HCT116 (cell line): ENCODE measurements around the gene ZNF580. TPM values are rescaled to one million over a fixed set of nuclear protein-coding genes. Genes with fewer than 3 reads are reported as not detected.

Experiments used
- ATAC-seq: fragments of 200-7000 bp; cut with Tn5 transposase; 2 replicates; pipeline ENCODE4 v1.9.1; 2020; ENCODE audit warnings: mild to moderate bottlenecking, moderate library complexity
- BruUV-seq: library from RNA; stranded (reverse); fragments of 400-500 nt; replicated peaks from 2 replicates; lab custom pipeline; 2021; lab: Mats Ljungman, UMichigan
- CTCF ChIA-PET: fragments of 300-600 bp; sonication (Branson Sonifier 250); formaldehyde crosslinking; loops from one replicate; lab custom pipeline; 2021; ENCODE audit warnings: antibody characterized with exemption; lab: Charles Lee
- POLR2A ChIA-PET: fragments of 300-600, 350-600 bp; sonication (Branson Sonifier 250); formaldehyde crosslinking; loops from one replicate; lab custom pipeline; 2021; ENCODE audit warnings: antibody characterized with exemption; lab: Charles Lee
- RAD21 ChIA-PET, 2 experiments: fragments of 300-600 bp; sonication (Branson Sonifier 250); formaldehyde crosslinking; loops; one replicate each; lab custom pipeline; 2023; ENCODE audit warnings: low total read pairs in 2 of 2; ENCODE audit not compliant: uncharacterized antibody in 2 of 2, unreplicated experiment in 2 of 2, low non-redundant PET in 1 of 2; lab: Charles Lee
- DNase-seq: peaks from one replicate; pipeline ENCODE4 v3.0.0-alpha.2; 2010; ENCODE audit warnings: low read depth, low spot score
- H2AFZ ChIP-seq: fragments of 200-600 bp; shearing (Covaris generic), sonication (generic); 2 replicates; pipeline ENCODE4 v1.6.1; 2017; ENCODE audit warnings: low read depth, mixed run types, mixed read lengths, antibody characterized with exemption, low read length; ENCODE audit not compliant: poor library complexity, severe bottlenecking
- H3K27ac ChIP-seq: 2 replicates; pipeline ENCODE4 v1.5.1; 2012; ENCODE audit warnings: low read depth, low read length
- H3K27me3 ChIP-seq: fragments of 200-600 bp; sonication (generic); 2 replicates; pipeline ENCODE4 v1.6.1; 2016; ENCODE audit warnings: mixed run types, low read length, mixed read lengths; ENCODE audit not compliant: insufficient read depth
- H3K36me3 ChIP-seq, 2 experiments: fragments of 200-500 bp in 1 of 2; fragments of 200-600 bp in 1 of 2; sonication (Bioruptor generic) in 1 of 2; sonication (generic) in 1 of 2; 2 replicates each; pipeline versions ENCODE4 v1.5.1 to v1.6.1; 2014 to 2016; ENCODE audit warnings: low read length in 2 of 2, inconsistent platforms in 1 of 2, mixed read lengths in 1 of 2, mixed run types in 1 of 2; ENCODE audit not compliant: insufficient read depth in 2 of 2, control insufficient read depth in 1 of 2
- H3K4me1 ChIP-seq, 2 experiments: fragments of 200-600 bp in 1 of 2; sonication (generic) in 1 of 2; 2 replicates each; pipeline versions ENCODE4 v1.5.1 to v1.6.1; 2012 to 2017; ENCODE audit warnings: low read length in 2 of 2, inconsistent platforms in 1 of 2, mild to moderate bottlenecking in 1 of 2, mixed read lengths in 1 of 2, mixed run types in 1 of 2, moderate library complexity in 1 of 2; ENCODE audit not compliant: insufficient read depth in 2 of 2, control insufficient read depth in 1 of 2
- H3K4me2 ChIP-seq: fragments of 200-600 bp; sonication (generic); 2 replicates; pipeline ENCODE4 v1.6.1; 2017; ENCODE audit warnings: mixed run types, low read length, mixed read lengths
- H3K4me3 ChIP-seq, 2 experiments: fragments of 200-600 bp in 1 of 2; sonication (generic) in 1 of 2; replicated peaks in 1 of 2; 2 replicates each; pipeline ENCODE4 v1.5.1; 2011 to 2016; ENCODE audit warnings: low read length in 2 of 2, control low read depth in 1 of 2, low read depth in 1 of 2, mild to moderate bottlenecking in 1 of 2, mixed read lengths in 1 of 2, mixed run types in 1 of 2
- H3K79me2 ChIP-seq: fragments of 200-600 bp; sonication (generic); 2 replicates; pipeline ENCODE4 v1.6.1; 2017; ENCODE audit warnings: mild to moderate bottlenecking, mixed run types, low read length, moderate library complexity, mixed read lengths; ENCODE audit not compliant: insufficient read depth
- H3K9ac ChIP-seq: fragments of 200-600 bp; sonication (generic); 2 replicates; pipeline ENCODE4 v1.6.1; 2016; ENCODE audit warnings: low read length, mixed read lengths
- H3K9me2 ChIP-seq: fragments of 200-600 bp; sonication (generic), shearing (Covaris generic); 2 replicates; pipeline ENCODE4 v1.6.1; 2017; ENCODE audit warnings: mixed run types, mild to moderate bottlenecking, moderate library complexity; ENCODE audit not compliant: insufficient read depth
- H3K9me3 ChIP-seq, 2 experiments: fragments of 200-500 bp in 1 of 2; fragments of 200-600 bp in 1 of 2; sonication (Bioruptor generic) in 1 of 2; sonication (generic) in 1 of 2; 2 replicates each; pipeline ENCODE4 v1.6.1; 2014 to 2017; ENCODE audit warnings: low read length in 2 of 2, mixed read lengths in 2 of 2, inconsistent platforms in 1 of 2, low read depth in 1 of 2, mild to moderate bottlenecking in 1 of 2, mixed run types in 1 of 2, moderate library complexity in 1 of 2; ENCODE audit not compliant: control insufficient read depth in 1 of 2, insufficient read depth in 1 of 2
- H4K20me1 ChIP-seq: fragments of 200-600 bp; sonication (generic), shearing (Covaris generic); 2 replicates; pipeline ENCODE4 v1.6.1; 2017; ENCODE audit warnings: mixed run types, mild to moderate bottlenecking, moderate library complexity; ENCODE audit not compliant: insufficient read depth
- ELF1 ChIP-seq: IDR thresholded peaks from 2 replicates; pipeline ENCODE4 v1.6.1; 2012; ENCODE audit warnings: low read depth, borderline replicate concordance
- EZH2 ChIP-seq: fragments of 200-600 bp; sonication (generic); IDR thresholded peaks from 2 replicates; pipeline ENCODE4 v1.6.1; 2017; ENCODE audit warnings: antibody characterized with exemption, mixed run types
- MAX ChIP-seq: IDR thresholded peaks from 2 replicates; pipeline ENCODE4 v1.6.1; 2012
- POLR2A ChIP-seq: IDR thresholded peaks from 2 replicates; pipeline ENCODE4 v1.7.0; 2011; ENCODE audit warnings: borderline replicate concordance; ENCODE audit not compliant: insufficient read depth, insufficient read length; ENCODE audit errors: extremely low read depth
- POLR2AphosphoS5 ChIP-seq: IDR thresholded peaks from 2 replicates; pipeline ENCODE4 v1.6.1; 2011; ENCODE audit warnings: mild to moderate bottlenecking, low read depth, low read length, moderate library complexity
- SRF ChIP-seq: IDR thresholded peaks from 2 replicates; pipeline ENCODE4 v1.6.1; 2012; ENCODE audit warnings: low read depth
- YY1 ChIP-seq: IDR thresholded peaks from 2 replicates; pipeline ENCODE4 v1.6.1; 2011; ENCODE audit warnings: low read length, low read depth, moderate library complexity, mild to moderate bottlenecking; ENCODE audit not compliant: insufficient replicate concordance; ENCODE audit errors: extremely low read depth
- ZBTB33 ChIP-seq: IDR thresholded peaks from 2 replicates; pipeline ENCODE4 v1.6.1; 2011; ENCODE audit warnings: mild to moderate bottlenecking, low read length, moderate library complexity; ENCODE audit not compliant: insufficient replicate concordance; ENCODE audit errors: extremely low read depth
- ZFX ChIP-seq: fragments of 450-650 bp; IDR thresholded peaks from 2 replicates; pipeline ENCODE4 v1.6.1; 2017
- ZNF274 ChIP-seq: fragments of 200-500 bp; sonication (Bioruptor generic); IDR thresholded peaks from 2 replicates; pipeline ENCODE4 v1.6.1; 2014; ENCODE audit warnings: mild to moderate bottlenecking, low read depth, low read length, inconsistent platforms
- intact Hi-C: fragments of 100-400 bp; cut with micrococcal nuclease; formaldehyde crosslinking; loops from 2 replicates; pipeline ENCODE4 v1.10.0; 2022
- total RNA-seq: library from RNA; stranded (reverse); gene quantifications from one replicate; pipeline ENCODE4 v1.2.1, GENCODE V29; 2021; ENCODE audit not compliant: unreplicated experiment

ZNF580 gene
- total RNA-seq, 1 experiment from 2014 or later = 36.7 TPM

- Histone ChIP-seq H4K20me1 (no peaks in the 10 kb centered on the region), H3K27me3 (no peaks in the 10 kb centered on the region), H3K36me3 (peaks cover 10 to 12% of the 10 kb centered on the region in 2 experiments; a peak in 3 of 4 replicates), H3K9me2 (no peaks in the 10 kb centered on the region), H3K4me1 (peaks cover 6 to 25% of the 10 kb centered on the region in 2 experiments; a peak in 3 of 4 replicates), H3K9me3 (no peaks in the 10 kb centered on the region), H3K4me2 (no peak overlapping the region), H2AFZ (no peak overlapping the region), H3K4me3 (no peak overlapping the region), H3K79me2 (peaks cover 35% of the 10 kb centered on the region), H3K27ac (peak overlapping the region; percentile 18; the same call in 1 of the 2 replicates), H3K9ac (no peak overlapping the region)
- no peak for DNase-seq
- ChIA-PET CTCF (no interaction called here), RAD21 (no interaction called here), POLR2A (interaction anchor here (0.6 kb wide), 1 partner anchor 43 kb away, joined by 3 read pairs; no protein-coding TSS in a partner anchor)
- intact Hi-C loops = no loop called here
- ATAC-seq = no peak
- no TSS peak for BruUV-seq
- TF ChIP-seq ZNF274 = no peak
- no peak for TF ChIP-seq YY1
- no peak for TF ChIP-seq POLR2AphosphoS5
- no peak for TF ChIP-seq ZBTB33
- TF ChIP-seq MAX = no peak
- no peak for TF ChIP-seq EZH2
- TF ChIP-seq SRF = no peak
- TF ChIP-seq ELF1 = no peak
- TF ChIP-seq POLR2A = no peak
- no peak for TF ChIP-seq ZFX
Measured at GRCh38 chr19:55646889-55647731, 6.3 kb downstream of the ZNF580 start.
